ENCODE measurements around the gene EID2B. TPM values are rescaled to one million over a fixed set of nuclear protein-coding genes. Genes with fewer than 3 reads are reported as not detected.

EID2B gene
- total and polyA plus RNA-seq, 5 donors from 2014 or later = 4.8 to 11.3 (median 10.2) TPM

GRCh38 chr19:39543477-39543857 lies 10.8 kb upstream of the EID2B start:
- Mint-ChIP-seq H3K4me3 (peak overlapping the region in 1 of 4 donors; percentile 18), H3K36me3 (no peaks in the 10 kb centered on the region), H3K4me1 (peaks cover 22 to 60% (median 42%) of the 10 kb centered on the region in 4 donors), H3K9me3 (no peaks in the 10 kb centered on the region), H3K27me3 (peaks cover 21% of the 10 kb centered on the region), H3K27ac (peak overlapping the region in 2 of 3 donors; percentile 43 to 71)
- Histone ChIP-seq H3K4me1 (ENCODE audit: control insufficient read depth, insufficient read depth, low read length, poor library complexity, severe bottlenecking) (peaks cover 25% of the 10 kb centered on the region), H3K4me3 (ENCODE audit: low read depth, low read length) (no peak overlapping the region), H3K27ac (ENCODE audit: insufficient read depth, low read length, poor library complexity, severe bottlenecking) (no peak overlapping the region), H3K27me3 (ENCODE audit: control insufficient read depth, insufficient read depth, low read length) (no peaks in the 10 kb centered on the region), H3K9me3 (ENCODE audit: control insufficient read depth in 2 of 2, low read length in 2 of 2) (no peaks in the 10 kb centered on the region), H3K36me3 (ENCODE audit: control insufficient read depth, insufficient read depth, low read length) (no peaks in the 10 kb centered on the region)
- ATAC-seq (ENCODE audit: low read depth in 2 of 2) (no peak), DNase-seq (no peak)

GRCh38 chr19:39542206-39542605 lies 9.6 kb upstream of the EID2B start:
- Mint-ChIP-seq H3K27me3 (peaks cover 18% of the 10 kb centered on the region), H3K4me1 (peaks cover 26 to 71% (median 52%) of the 10 kb centered on the region in 4 donors), H3K4me3 (peak overlapping the region; percentile 12 to 54 (median 33)), H3K36me3 (peaks cover 4% of the 10 kb centered on the region), H3K27ac (peak overlapping the region; percentile 47 to 81 (median 48)), H3K9me3 (no peaks in the 10 kb centered on the region)
- ATAC-seq (ENCODE audit: low read depth in 2 of 2) (no peak), DNase-seq (peak in 1 of 3 donors; percentile 30)
- Histone ChIP-seq H3K9me3 (ENCODE audit: control insufficient read depth in 2 of 2, low read length in 2 of 2) (no peaks in the 10 kb centered on the region), H3K36me3 (ENCODE audit: control insufficient read depth, insufficient read depth, low read length) (no peaks in the 10 kb centered on the region), H3K4me1 (ENCODE audit: control insufficient read depth, insufficient read depth, low read length, poor library complexity, severe bottlenecking) (peaks cover 28% of the 10 kb centered on the region), H3K27ac (ENCODE audit: insufficient read depth, low read length, poor library complexity, severe bottlenecking) (no peak overlapping the region), H3K4me3 (ENCODE audit: low read depth, low read length) (no peak overlapping the region), H3K27me3 (ENCODE audit: control insufficient read depth, insufficient read depth, low read length) (no peaks in the 10 kb centered on the region)

- H3K27ac Mint-ChIP-seq = peak overlapping the region; percentile 96 to 99 (median 97)
- peaks cover 4% of the 10 kb centered on the region for H3K36me3 Mint-ChIP-seq
- peaks cover 16% of the 10 kb centered on the region for H3K27me3 Mint-ChIP-seq
- H3K4me1 Mint-ChIP-seq = peaks cover 26 to 72% (median 51%) of the 10 kb centered on the region in 4 donors
- Histone ChIP-seq H3K9me3 (ENCODE audit: control insufficient read depth in 2 of 2, low read length in 2 of 2) (no peaks in the 10 kb centered on the region), H3K27ac (ENCODE audit: insufficient read depth, low read length, poor library complexity, severe bottlenecking) (peak overlapping the region; percentile 92), H3K4me3 (ENCODE audit: low read depth, low read length) (peak overlapping the region; percentile 67), H3K4me1 (ENCODE audit: control insufficient read depth, insufficient read depth, low read length, poor library complexity, severe bottlenecking) (peaks cover 28% of the 10 kb centered on the region), H3K36me3 (ENCODE audit: control insufficient read depth, insufficient read depth, low read length) (no peaks in the 10 kb centered on the region), H3K27me3 (ENCODE audit: control insufficient read depth, insufficient read depth, low read length) (no peaks in the 10 kb centered on the region)
- ATAC-seq (ENCODE audit: low read depth in 2 of 2) (no peak), DNase-seq (no peak)
- H3K9me3 Mint-ChIP-seq = no peaks in the 10 kb centered on the region
- peak overlapping the region; percentile 94 to 98 (median 98) for H3K4me3 Mint-ChIP-seq
These were observed 7.7 kb upstream of the EID2B start for GRCh38 chr19:39540333-39540673.

GRCh38 chr19:39539518-39540332 lies 7.1 kb upstream of the EID2B start, which contains the start of gene EID2:
Gene EID2, minus strand, starts transcription at chr19:39540161. Its CDS starts 82 bp downstream, at chr19:39540079.
- Histone ChIP-seq H3K4me1 (ENCODE audit: control insufficient read depth, insufficient read depth, low read length, poor library complexity, severe bottlenecking) (peaks cover 26% of the 10 kb centered on the region), H3K27ac (ENCODE audit: insufficient read depth, low read length, poor library complexity, severe bottlenecking) (peak within 1 kb of the TSS; percentile 92), H3K27me3 (ENCODE audit: control insufficient read depth, insufficient read depth, low read length) (no peaks in the 10 kb centered on the region), H3K9me3 (ENCODE audit: control insufficient read depth in 2 of 2, low read length in 2 of 2) (no peaks in the 10 kb centered on the region), H3K36me3 (ENCODE audit: control insufficient read depth, insufficient read depth, low read length) (no peaks in the 10 kb centered on the region), H3K4me3 (ENCODE audit: low read depth, low read length) (peak within 1 kb of the TSS; percentile 85)
- no peaks in the 10 kb centered on the region for H3K9me3 Mint-ChIP-seq
- peaks cover 26 to 67% (median 47%) of the 10 kb centered on the region in 4 donors for H3K4me1 Mint-ChIP-seq
- ATAC-seq (ENCODE audit: low read depth in 2 of 2) (peak; percentile 87 to 89), DNase-seq (peak; percentile 86 to 94 (median 89))
- H3K36me3 Mint-ChIP-seq = peaks cover 4% of the 10 kb centered on the region
- peak within 1 kb of the TSS; percentile 96 to 99 (median 97) for H3K27ac Mint-ChIP-seq
- H3K27me3 Mint-ChIP-seq = peaks cover 16% of the 10 kb centered on the region
- H3K4me3 Mint-ChIP-seq = peak within 1 kb of the TSS; percentile 96 to 98 (median 98)

GRCh38 chr19:39539165-39539517 lies 6.5 kb upstream of the EID2B start:
- Mint-ChIP-seq H3K36me3 (peaks cover 4% of the 10 kb centered on the region), H3K4me1 (peaks cover 26 to 61% (median 43%) of the 10 kb centered on the region in 4 donors), H3K4me3 (peak overlapping the region; percentile 93 to 96 (median 94)), H3K27ac (peak overlapping the region; percentile 12 to 97 (median 93)), H3K27me3 (peaks cover 12% of the 10 kb centered on the region), H3K9me3 (no peaks in the 10 kb centered on the region)
- DNase-seq (peak in 2 of 3 donors; percentile 30 to 34), ATAC-seq (ENCODE audit: low read depth in 2 of 2) (no peak)
- peak overlapping the region; percentile 92 for H3K27ac ChIP-seq (ENCODE audit: insufficient read depth, low read length, poor library complexity, severe bottlenecking)
- H3K4me1 ChIP-seq (ENCODE audit: control insufficient read depth, insufficient read depth, low read length, poor library complexity, severe bottlenecking) = peaks cover 25% of the 10 kb centered on the region
- H3K27me3 ChIP-seq (ENCODE audit: control insufficient read depth, insufficient read depth, low read length) = no peaks in the 10 kb centered on the region
- peak overlapping the region; percentile 85 for H3K4me3 ChIP-seq (ENCODE audit: low read depth, low read length)
- no peaks in the 10 kb centered on the region for H3K9me3 ChIP-seq (ENCODE audit: control insufficient read depth in 2 of 2, low read length in 2 of 2)
- no peaks in the 10 kb centered on the region for H3K36me3 ChIP-seq (ENCODE audit: control insufficient read depth, insufficient read depth, low read length)

DNA sequence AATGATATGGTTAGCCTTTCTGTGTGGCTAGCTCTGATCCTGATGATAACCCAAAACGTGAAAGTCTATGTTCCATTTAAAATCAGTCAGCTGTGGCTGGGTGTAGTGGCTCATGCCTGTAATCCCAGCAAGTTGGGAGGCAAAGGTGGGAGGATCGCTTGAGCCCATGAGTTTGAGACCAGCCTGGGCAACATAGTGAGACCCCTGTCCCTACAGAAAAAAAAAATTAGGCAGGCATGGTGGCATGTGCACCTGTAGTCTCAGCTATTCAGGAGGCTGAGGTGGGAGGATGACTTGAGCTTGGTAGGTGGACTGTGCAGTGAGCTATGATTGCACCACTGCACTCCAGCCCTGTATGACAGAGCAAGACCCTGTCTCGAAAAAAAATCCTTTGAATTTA lies 1.1 kb upstream of the EID2B start:
- peaks cover 18% of the 10 kb centered on the region for H3K4me1 ChIP-seq (ENCODE audit: control insufficient read depth, insufficient read depth, low read length, poor library complexity, severe bottlenecking)
- no peak for ATAC-seq (ENCODE audit: low read depth in 2 of 2)
- no peaks in the 10 kb centered on the region for H3K36me3 ChIP-seq (ENCODE audit: control insufficient read depth, insufficient read depth, low read length)
- peaks cover 10 to 58% (median 34%) of the 10 kb centered on the region in 4 donors for H3K4me1 Mint-ChIP-seq
- H3K27me3 ChIP-seq (ENCODE audit: control insufficient read depth, insufficient read depth, low read length) = no peaks in the 10 kb centered on the region
- H3K27ac ChIP-seq (ENCODE audit: insufficient read depth, low read length, poor library complexity, severe bottlenecking) = no peak overlapping the region
- no peak for DNase-seq
- no peak overlapping the region for H3K27ac Mint-ChIP-seq
- no peaks in the 10 kb centered on the region for H3K27me3 Mint-ChIP-seq
- H3K4me3 ChIP-seq (ENCODE audit: low read depth, low read length) = no peak overlapping the region
- H3K9me3 ChIP-seq (ENCODE audit: control insufficient read depth in 2 of 2, low read length in 2 of 2) = no peaks in the 10 kb centered on the region
- H3K4me3 Mint-ChIP-seq = peak overlapping the region in 1 of 4 donors; percentile 96
- H3K36me3 Mint-ChIP-seq = peaks cover 4% of the 10 kb centered on the region
- H3K9me3 Mint-ChIP-seq = no peaks in the 10 kb centered on the region

DNA sequence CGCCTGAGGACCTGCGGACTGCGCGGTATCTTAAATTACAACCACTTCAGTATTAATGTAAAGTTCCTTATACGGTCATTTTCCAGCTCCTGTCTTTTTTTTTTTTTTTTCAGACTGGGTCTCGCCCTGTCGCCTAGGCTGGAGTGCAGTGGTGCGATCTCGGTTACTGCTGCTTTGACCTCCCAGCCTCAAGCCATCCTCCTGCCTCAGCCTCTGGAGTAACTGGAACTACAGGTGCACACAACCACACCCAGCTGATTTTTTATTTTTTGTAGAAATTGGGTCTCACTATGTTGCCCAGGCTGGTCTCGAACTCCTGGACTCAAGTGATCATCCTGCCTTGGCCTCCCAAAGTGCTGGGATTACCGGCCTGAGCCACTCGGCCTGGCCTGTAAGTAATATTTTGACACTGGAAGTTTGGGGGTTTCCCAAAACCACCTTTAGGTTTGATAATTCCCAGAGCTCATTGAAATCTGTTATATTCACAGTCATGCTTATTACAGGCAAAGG lies 406 bp upstream of the EID2B start:
- DNase-seq = no peak
- peaks cover 10 to 56% (median 34%) of the 10 kb centered on the region in 4 donors for H3K4me1 Mint-ChIP-seq
- peaks cover 1% of the 10 kb centered on the region for H3K36me3 Mint-ChIP-seq
- H3K27ac ChIP-seq (ENCODE audit: insufficient read depth, low read length, poor library complexity, severe bottlenecking) = no peak overlapping the region
- H3K27ac Mint-ChIP-seq = peak overlapping the region in 2 of 3 donors; percentile 91 to 96
- peak overlapping the region; percentile 31 for H3K4me3 ChIP-seq (ENCODE audit: low read depth, low read length)
- no peaks in the 10 kb centered on the region for H3K27me3 Mint-ChIP-seq
- H3K9me3 ChIP-seq (ENCODE audit: control insufficient read depth in 2 of 2, low read length in 2 of 2) = no peaks in the 10 kb centered on the region
- H3K36me3 ChIP-seq (ENCODE audit: control insufficient read depth, insufficient read depth, low read length) = no peaks in the 10 kb centered on the region
- H3K4me3 Mint-ChIP-seq = peak overlapping the region; percentile 93 to 96 (median 94)
- no peaks in the 10 kb centered on the region for H3K27me3 ChIP-seq (ENCODE audit: control insufficient read depth, insufficient read depth, low read length)
- ATAC-seq (ENCODE audit: low read depth in 2 of 2) = peak in 1 of 2 donors; percentile 6
- H3K4me1 ChIP-seq (ENCODE audit: control insufficient read depth, insufficient read depth, low read length, poor library complexity, severe bottlenecking) = peaks cover 12% of the 10 kb centered on the region
- H3K9me3 Mint-ChIP-seq = no peaks in the 10 kb centered on the region

All from CD4-positive, CD25-positive, alpha-beta regulatory T cell (primary cell).